Activated CD8-positive, alpha-beta memory T cell treated with anti-CD3 and anti-CD28 coated beads, Interleukin-2, amount 10 ng/mL, durations not matched to agents 7 days and 5 days (primary cell): ENCODE data around the gene MKNK1. TPM values are rescaled to one million over a fixed set of nuclear protein-coding genes. Genes with fewer than 3 reads are reported as not detected.

Source experiments
- ATAC-seq: fragments of 150-1000 bp; cut with Tn5 transposase; one replicate; pipeline ENCODE4 v1.10.0; 2021; ENCODE audit warnings: moderate library complexity
- CTCF ChIA-PET: fragments of 350-600 bp; sonication (Branson Sonifier 250); formaldehyde crosslinking; loops from one replicate; lab custom pipeline; 2021; ENCODE audit warnings: antibody characterized with exemption; lab: Charles Lee
- DNase-seq: peaks from one replicate; pipeline ENCODE4 v3.0.0-alpha.2; 2020
- H3K27ac Mint-ChIP-seq: one replicate; pipeline ENCODE4 v1.8.0; 2021; ENCODE audit warnings: mild to moderate bottlenecking, mixed read lengths
- H3K27me3 Mint-ChIP-seq: one replicate; pipeline ENCODE4 v1.8.0; 2021; ENCODE audit warnings: mixed read lengths
- H3K36me3 Mint-ChIP-seq: one replicate; pipeline ENCODE4 v1.8.0; 2021; ENCODE audit warnings: mild to moderate bottlenecking, mixed read lengths
- H3K4me1 Mint-ChIP-seq: one replicate; pipeline ENCODE4 v1.8.0; 2021; ENCODE audit warnings: mixed read lengths
- H3K4me3 Mint-ChIP-seq: one replicate; pipeline ENCODE4 v1.8.0; 2021; ENCODE audit warnings: mild to moderate bottlenecking, moderate library complexity, mixed read lengths
- H3K9me3 Mint-ChIP-seq: one replicate; pipeline ENCODE4 v1.8.0; 2022; ENCODE audit warnings: low read depth, mixed read lengths
- total RNA-seq, 2 experiments: library from RNA; stranded (reverse); gene quantifications; one replicate each; pipeline ENCODE4 v1.2.3, GENCODE V29; 2021

The MKNK1 gene
- total RNA-seq, 2 experiments from 2014 or later, result 70.6 to 78.6 TPM

DNA sequence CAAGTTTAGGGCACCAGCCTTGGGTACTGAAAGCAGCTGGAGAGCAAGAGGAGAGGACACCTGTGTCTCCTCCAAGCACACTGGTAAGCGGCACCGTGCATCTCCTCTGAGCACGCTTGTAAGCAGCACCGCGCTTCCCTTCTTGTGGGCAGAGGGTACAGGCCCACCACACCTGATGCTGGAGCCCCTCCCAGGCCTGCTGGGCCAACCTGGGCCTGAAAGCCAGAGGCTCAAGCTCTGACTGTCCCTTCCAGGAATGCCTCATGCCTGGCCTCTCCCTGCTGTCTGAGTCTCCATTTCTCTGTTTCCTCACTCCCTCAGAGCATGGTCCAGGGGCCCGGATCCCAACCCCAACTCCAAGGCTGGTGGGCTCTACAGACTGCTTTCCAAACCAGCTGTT lies 88.5 kb downstream of the MKNK1 start:
- ATAC-seq (no peak), DNase-seq (no peak)
- H3K4me3 Mint-ChIP-seq, result no peak overlapping the region
- CTCF ChIA-PET, result interaction anchor here (1.3 to 2.8 kb wide), 2 partner anchors 11 to 70 kb away, joined by 6 to 12 read pairs; no protein-coding TSS in a partner anchor
- peaks cover 43% of the 10 kb centered on the region for H3K27me3 Mint-ChIP-seq
- no peak overlapping the region for H3K27ac Mint-ChIP-seq
- H3K9me3 Mint-ChIP-seq, result no peaks in the 10 kb centered on the region
- peaks cover 8% of the 10 kb centered on the region for H3K4me1 Mint-ChIP-seq
- no peaks in the 10 kb centered on the region for H3K36me3 Mint-ChIP-seq

GRCh38 chr1:46513536-46513935 lies 90.5 kb downstream of the MKNK1 start:
- Mint-ChIP-seq H3K36me3 (no peaks in the 10 kb centered on the region), H3K27me3 (peaks cover 42% of the 10 kb centered on the region), H3K9me3 (no peaks in the 10 kb centered on the region), H3K4me3 (no peak overlapping the region), H3K27ac (no peak overlapping the region), H3K4me1 (peaks cover 8% of the 10 kb centered on the region)
- ATAC-seq (no peak), DNase-seq (no peak)
- CTCF ChIA-PET, result interaction anchor here (0.9 to 1.2 kb wide), 2 partner anchors 14 to 61 kb away, joined by 3 read pairs; no protein-coding TSS in a partner anchor

DNA sequence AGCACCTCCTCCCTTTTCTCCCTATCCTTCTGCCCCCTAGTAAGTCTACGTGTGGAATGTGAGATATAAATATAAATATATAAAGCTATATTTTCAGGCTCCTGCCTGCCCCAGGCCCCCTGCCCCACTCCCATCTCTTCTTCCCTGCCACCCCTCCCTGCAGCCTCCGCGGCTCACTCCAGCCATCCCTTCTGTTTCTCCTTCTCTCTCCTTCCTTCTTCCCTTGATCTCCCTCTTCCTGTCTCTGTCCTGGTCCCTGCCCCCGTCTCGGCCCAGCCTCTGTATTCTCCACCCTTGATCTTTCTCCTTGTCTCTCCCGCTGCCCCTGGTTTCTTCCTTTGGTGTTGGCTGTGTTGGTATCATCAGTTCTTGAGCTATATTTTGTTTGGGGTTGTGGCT lies 91.3 kb downstream of the MKNK1 start:
- H3K27ac Mint-ChIP-seq, result no peak overlapping the region
- peaks cover 35% of the 10 kb centered on the region for H3K27me3 Mint-ChIP-seq
- no peaks in the 10 kb centered on the region for H3K36me3 Mint-ChIP-seq
- DNase-seq, result no peak
- CTCF ChIA-PET, result interaction anchor here (0.9 to 1.2 kb wide), 2 partner anchors 15 to 60 kb away, joined by 3 read pairs; no protein-coding TSS in a partner anchor
- no peak for ATAC-seq
- H3K9me3 Mint-ChIP-seq, result no peaks in the 10 kb centered on the region
- H3K4me1 Mint-ChIP-seq, result peaks cover 8% of the 10 kb centered on the region
- no peak overlapping the region for H3K4me3 Mint-ChIP-seq

DNA sequence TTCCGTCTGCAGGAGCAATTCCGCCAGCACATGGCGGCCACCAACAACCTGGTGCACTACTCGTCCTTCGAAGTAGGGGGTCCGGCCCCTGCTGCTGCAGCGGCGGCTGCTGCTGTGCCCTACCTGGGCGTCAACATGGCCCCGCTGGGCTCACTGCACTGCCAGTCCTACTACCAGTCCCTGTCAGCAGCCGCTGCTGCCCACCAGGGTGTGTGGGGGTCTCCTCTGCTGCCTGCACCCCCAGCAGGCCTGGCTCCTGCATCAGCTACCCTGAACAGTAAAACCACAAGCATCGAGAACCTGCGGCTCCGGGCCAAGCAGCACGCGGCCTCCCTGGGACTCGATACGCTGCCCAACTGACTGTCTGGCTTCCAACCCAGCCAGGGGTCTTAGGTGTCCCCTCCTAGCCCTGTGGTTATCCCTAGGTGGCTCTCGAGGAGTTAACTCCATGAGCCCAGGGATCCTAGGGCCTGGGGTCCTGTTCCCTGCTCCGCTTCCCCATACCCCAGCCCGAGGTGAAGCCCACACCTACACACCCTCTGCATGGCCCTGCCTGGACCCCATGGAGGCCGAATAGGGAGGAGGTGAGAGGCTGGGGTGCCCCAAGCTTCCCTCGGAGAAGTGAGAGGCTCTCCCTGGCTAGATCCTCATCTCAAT lies 91.8 kb downstream of the MKNK1 start:
- DNase-seq (no peak), ATAC-seq (no peak)
- H3K27me3 Mint-ChIP-seq, result peaks cover 29% of the 10 kb centered on the region
- H3K4me3 Mint-ChIP-seq, result no peak overlapping the region
- no peaks in the 10 kb centered on the region for H3K9me3 Mint-ChIP-seq
- no peak overlapping the region for H3K27ac Mint-ChIP-seq
- no peaks in the 10 kb centered on the region for H3K36me3 Mint-ChIP-seq
- H3K4me1 Mint-ChIP-seq, result peaks cover 8% of the 10 kb centered on the region
- CTCF ChIA-PET, result no interaction called here

- Mint-ChIP-seq H3K27ac (no peak overlapping the region), H3K9me3 (no peaks in the 10 kb centered on the region), H3K4me3 (no peak overlapping the region), H3K27me3 (peaks cover 17% of the 10 kb centered on the region), H3K4me1 (peaks cover 8% of the 10 kb centered on the region), H3K36me3 (no peaks in the 10 kb centered on the region)
- no peak for DNase-seq
- no peak for ATAC-seq
- CTCF ChIA-PET, result interaction anchor here (1.2 kb wide), 1 partner anchor 33 kb away, joined by 3 read pairs; no protein-coding TSS in a partner anchor
Observed at GRCh38 chr1:46510998-46511365, 93.1 kb downstream of the MKNK1 start.

DNA sequence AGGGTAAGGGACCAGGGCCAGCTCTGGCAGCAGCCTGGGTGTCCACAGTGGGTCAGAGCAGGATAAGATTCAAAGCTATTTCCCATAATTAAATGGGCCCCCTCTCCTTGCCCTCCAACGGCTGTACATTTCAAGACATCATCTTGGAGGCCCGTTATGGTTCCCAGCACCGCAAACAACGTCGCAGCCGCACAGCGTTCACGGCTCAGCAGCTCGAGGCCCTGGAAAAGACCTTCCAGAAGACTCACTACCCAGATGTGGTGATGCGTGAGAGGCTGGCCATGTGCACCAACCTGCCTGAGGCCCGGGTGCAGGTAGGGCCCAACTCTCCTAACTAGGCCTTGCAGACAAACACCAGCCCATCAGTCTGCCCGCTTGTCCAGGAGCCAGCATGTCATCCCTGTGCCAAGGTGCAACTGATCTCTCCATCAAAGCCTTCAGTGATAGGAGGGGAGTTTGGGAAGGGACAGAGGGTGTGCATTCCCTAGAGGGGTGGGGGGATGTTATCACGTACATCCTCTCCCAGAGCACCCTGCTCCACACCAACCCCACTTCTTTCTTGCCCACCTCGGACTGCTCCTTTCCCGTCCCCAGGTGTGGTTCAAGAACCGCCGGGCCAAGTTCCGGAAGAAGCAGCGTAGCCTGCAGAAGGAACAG lies 93.6 kb downstream of the MKNK1 start:
- Mint-ChIP-seq H3K27ac (no peak overlapping the region), H3K9me3 (no peaks in the 10 kb centered on the region), H3K27me3 (peaks cover 14% of the 10 kb centered on the region), H3K36me3 (no peaks in the 10 kb centered on the region), H3K4me3 (no peak overlapping the region), H3K4me1 (peaks cover 8% of the 10 kb centered on the region)
- no peak for ATAC-seq
- no peak for DNase-seq
- CTCF ChIA-PET, result interaction anchor here (1.2 kb wide), 1 partner anchor 33 kb away, joined by 3 read pairs; no protein-coding TSS in a partner anchor

GRCh38 chr1:46508757-46509156 lies 95.3 kb downstream of the MKNK1 start:
- Mint-ChIP-seq H3K9me3 (no peaks in the 10 kb centered on the region), H3K36me3 (no peaks in the 10 kb centered on the region), H3K27me3 (peaks cover 10% of the 10 kb centered on the region), H3K4me1 (peaks cover 8% of the 10 kb centered on the region), H3K4me3 (no peak overlapping the region), H3K27ac (no peak overlapping the region)
- CTCF ChIA-PET, result no interaction called here
- no peak for DNase-seq
- no peak for ATAC-seq

Other genes starting within 250 kb of the MKNK1 start
- 1 to 10 TPM; 3.1 to 3.9 TPM for gene FAAH, start 210.0 kb downstream of the MKNK1 start, total RNA-seq
- gene DMBX1, start 114.4 kb downstream of the MKNK1 start, total RNA-seq, result under 1 TPM in 1 of 2 experiments, not detected in 1; 0.15 TPM
- not detected for gene KNCN, start 52.6 kb downstream of the MKNK1 start, total RNA-seq
- gene MOB3C, start 12.5 kb upstream of the MKNK1 start, total RNA-seq, result 10 to 100 TPM; 18.3 to 20.7 TPM
- 10 to 100 TPM; 44.2 to 44.3 TPM for gene ATPAF1, start 64.1 kb upstream of the MKNK1 start, total RNA-seq
- gene TEX38, start 67.6 kb upstream of the MKNK1 start, total RNA-seq, result not detected
- 10 to 100 TPM; 79.2 to 79.4 TPM for gene EFCAB14, start 114.8 kb upstream of the MKNK1 start, total RNA-seq
- not detected for gene CYP4B1, start 194.8 kb upstream of the MKNK1 start, total RNA-seq